ENCODE measurements around the gene KMT2C.
"Not testable (repeated sequence)": the region's sequence is repeated elsewhere in the genome, so short reads cannot be mapped to it uniquely, and the experiment has no call there.

DNA sequence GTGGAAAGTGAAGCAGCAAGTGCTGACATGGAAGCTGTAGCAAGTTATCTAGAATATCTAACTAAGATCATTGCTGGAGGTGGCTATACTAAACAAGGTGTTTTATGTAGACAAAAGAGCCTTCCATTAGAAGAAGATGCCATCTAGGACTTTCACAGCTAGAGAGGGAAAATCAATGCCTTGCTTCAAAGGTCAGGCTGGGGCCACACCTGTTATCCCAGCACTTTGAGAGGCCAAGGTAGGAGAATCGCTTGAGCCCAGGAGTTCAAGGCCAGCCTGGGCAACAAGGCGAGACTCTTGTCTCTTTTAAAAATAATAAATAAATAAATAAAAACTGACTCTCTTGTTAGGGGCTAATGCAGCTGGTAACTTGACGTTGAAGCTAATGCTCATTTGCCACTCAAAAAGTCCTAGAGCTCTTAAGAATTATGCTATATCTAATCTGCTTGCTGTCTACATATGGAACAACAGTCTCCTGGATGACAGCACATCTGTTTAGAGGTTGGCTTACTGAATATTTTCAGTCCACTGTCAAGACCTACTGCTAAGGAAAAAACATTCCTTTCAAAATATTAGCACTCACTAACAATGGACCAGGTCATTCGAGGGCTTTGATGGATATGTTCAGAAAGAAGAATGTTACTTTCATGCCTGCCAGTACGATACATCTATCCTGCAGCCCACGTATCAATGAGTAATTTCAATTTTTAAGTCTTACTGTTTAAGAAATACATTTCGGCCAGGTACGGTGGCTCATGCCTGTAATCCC is 58.9 kb downstream of the KMT2C start:
- not testable (repeated sequence) for TF ChIP-seq EZH2 (IDR thresholded peaks at IDR 0.05; ENCODE audit: borderline replicate concordance, insufficient read depth, low read length, poor library complexity, severe bottlenecking); RAD21 (conservative IDR thresholded peaks at IDR 0.05); EP300 (conservative IDR thresholded peaks at IDR 0.05; ENCODE audit: poor library complexity, severe bottlenecking); CTCF (IDR thresholded peaks at IDR 0.05; ENCODE audit: poor library complexity, severe bottlenecking); TAF1 (IDR thresholded peaks at IDR 0.05; ENCODE audit: low read depth)
